GM12801 (cell line): ENCODE results near the gene CLDN4.

Experiments used
- TF ChIP-seq, protein P1 (sequence below): IDR thresholded peaks from one replicate; pipeline ENCODE4 v1.5.1; 2011; ENCODE audit warnings: control low read depth; ENCODE audit not compliant: insufficient read length; ENCODE audit errors: extremely low read depth

CLDN4 gene

DNA sequence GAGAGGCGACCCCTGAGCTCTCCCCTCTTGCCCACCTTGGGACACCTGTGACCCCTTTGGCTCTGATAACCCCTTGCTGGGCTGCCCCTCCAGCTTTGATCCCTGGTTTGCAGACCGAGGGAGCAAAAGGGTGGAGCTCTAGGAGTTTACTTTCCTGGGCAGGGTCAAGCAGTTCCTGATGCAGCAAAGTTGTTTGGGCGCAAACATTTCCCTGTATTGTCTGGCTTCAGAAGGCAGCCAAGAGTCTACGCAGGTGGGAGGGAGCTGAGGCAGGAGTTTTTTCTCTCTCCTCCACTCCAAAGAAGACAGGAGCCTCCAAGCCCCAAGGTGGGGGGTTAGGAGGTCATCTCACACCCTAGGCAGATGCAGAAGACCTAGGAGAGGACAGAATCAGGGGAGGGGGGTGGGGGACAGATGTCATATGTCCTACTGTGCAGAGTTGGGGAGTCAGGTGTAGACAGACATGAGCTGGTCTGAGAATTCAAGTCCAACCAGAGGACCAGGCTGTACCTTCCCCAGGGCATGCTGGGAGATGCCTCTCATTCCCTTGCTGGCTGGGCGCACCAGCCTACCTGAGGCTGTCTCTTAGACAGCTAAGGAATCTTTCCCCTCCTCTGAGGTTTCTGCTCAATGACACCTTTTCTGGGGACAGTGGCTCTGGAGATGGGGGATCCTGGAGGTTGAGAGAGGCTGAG is 50.7 kb downstream of the CLDN4 start:
- TF ChIP-seq, protein P1, sequence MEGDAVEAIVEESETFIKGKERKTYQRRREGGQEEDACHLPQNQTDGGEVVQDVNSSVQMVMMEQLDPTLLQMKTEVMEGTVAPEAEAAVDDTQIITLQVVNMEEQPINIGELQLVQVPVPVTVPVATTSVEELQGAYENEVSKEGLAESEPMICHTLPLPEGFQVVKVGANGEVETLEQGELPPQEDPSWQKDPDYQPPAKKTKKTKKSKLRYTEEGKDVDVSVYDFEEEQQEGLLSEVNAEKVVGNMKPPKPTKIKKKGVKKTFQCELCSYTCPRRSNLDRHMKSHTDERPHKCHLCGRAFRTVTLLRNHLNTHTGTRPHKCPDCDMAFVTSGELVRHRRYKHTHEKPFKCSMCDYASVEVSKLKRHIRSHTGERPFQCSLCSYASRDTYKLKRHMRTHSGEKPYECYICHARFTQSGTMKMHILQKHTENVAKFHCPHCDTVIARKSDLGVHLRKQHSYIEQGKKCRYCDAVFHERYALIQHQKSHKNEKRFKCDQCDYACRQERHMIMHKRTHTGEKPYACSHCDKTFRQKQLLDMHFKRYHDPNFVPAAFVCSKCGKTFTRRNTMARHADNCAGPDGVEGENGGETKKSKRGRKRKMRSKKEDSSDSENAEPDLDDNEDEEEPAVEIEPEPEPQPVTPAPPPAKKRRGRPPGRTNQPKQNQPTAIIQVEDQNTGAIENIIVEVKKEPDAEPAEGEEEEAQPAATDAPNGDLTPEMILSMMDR, result no peak

DNA sequence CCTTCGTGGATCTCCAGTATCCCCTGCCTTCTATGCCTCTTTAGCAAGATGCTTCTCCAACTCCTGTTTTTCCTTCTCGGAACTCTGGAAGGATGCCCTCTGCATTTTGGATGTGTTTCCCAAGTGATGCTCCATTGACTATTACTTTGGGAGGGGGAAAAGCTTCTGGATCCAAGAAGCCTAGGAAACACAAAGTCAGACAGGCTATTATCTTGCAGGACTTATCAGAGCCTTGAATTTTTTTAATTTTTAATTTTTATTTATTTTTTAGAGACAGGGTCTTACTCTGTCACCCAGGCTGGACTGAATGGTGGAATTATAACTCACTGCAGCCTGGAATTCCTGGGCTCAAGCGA is 51.2 kb downstream of the CLDN4 start:
- TF ChIP-seq, protein P1, result no peak
